WTC11 (cell line): Measurements from ENCODE around the gene GLB1L2.

Experiments used
- CBFB ChIP-seq: sonication (generic); formaldehyde crosslinking; IDR thresholded peaks from 2 replicates; pipeline ENCODE4 v1.8.1; 2022; ENCODE audit warnings: mild to moderate bottlenecking, low read depth, missing genetic modification reagents
- CREB1 ChIP-seq: sonication (generic); formaldehyde crosslinking; IDR thresholded peaks from 2 replicates; pipeline ENCODE4 v1.8.0; 2023; ENCODE audit warnings: mild to moderate bottlenecking, missing genetic modification reagents
- CTCF ChIP-seq: fragments of 200-600 bp; IDR thresholded peaks from 2 replicates; pipeline ENCODE4 v1.8.0; 2022; ENCODE audit warnings: antibody characterized with exemption
- ESRRA ChIP-seq: sonication (generic); formaldehyde crosslinking; IDR thresholded peaks from 2 replicates; pipeline ENCODE4 v1.8.1; 2022; ENCODE audit warnings: mild to moderate bottlenecking, missing genetic modification reagents, borderline replicate concordance
- FOXJ3 ChIP-seq: sonication (generic); formaldehyde crosslinking; IDR thresholded peaks from 2 replicates; pipeline ENCODE4 v1.9.0; 2021; ENCODE audit warnings: missing genetic modification reagents, mild to moderate bottlenecking, borderline replicate concordance
- FOXP4 ChIP-seq: sonication (generic); formaldehyde crosslinking; IDR thresholded peaks from 2 replicates; pipeline ENCODE4 v1.8.0; 2022; ENCODE audit warnings: mild to moderate bottlenecking, missing genetic modification reagents
- NR2C2 ChIP-seq: sonication (generic); formaldehyde crosslinking; IDR thresholded peaks from 2 replicates; pipeline ENCODE4 v1.8.0; 2022; ENCODE audit warnings: mild to moderate bottlenecking, missing genetic modification reagents
- PRRX2 ChIP-seq: fragments of 250-450 bp; sonication (Bioruptor Pico); IDR thresholded peaks from 2 replicates; pipeline ENCODE4 v1.8.0; 2021; ENCODE audit warnings: mild to moderate bottlenecking
- SMAD3 ChIP-seq: sonication (generic); formaldehyde crosslinking; IDR thresholded peaks from 2 replicates; pipeline ENCODE4 v1.8.0; 2022; ENCODE audit warnings: missing genetic modification reagents, mild to moderate bottlenecking, borderline replicate concordance
- USF2 ChIP-seq: sonication (generic); formaldehyde crosslinking; IDR thresholded peaks from 2 replicates; pipeline ENCODE4 v1.8.1; 2023; ENCODE audit warnings: mild to moderate bottlenecking, missing genetic modification reagents, moderate library complexity
- ZNF317 ChIP-seq: sonication (generic); formaldehyde crosslinking; IDR thresholded peaks from 2 replicates; pipeline ENCODE4 v1.8.1; 2023; ENCODE audit warnings: low read depth, mild to moderate bottlenecking, moderate library complexity, missing genetic modification reagents, borderline replicate concordance
- ZNF423 ChIP-seq: fragments of 250-450 bp; sonication (Bioruptor Pico); IDR thresholded peaks from 2 replicates; pipeline ENCODE4 v2.1.2; 2022; ENCODE audit warnings: mild to moderate bottlenecking, moderate library complexity
- ZNF425 ChIP-seq: fragments of 250-450 bp; sonication (Bioruptor Pico); conservative IDR thresholded peaks from 2 replicates; pipeline ENCODE4 v1.9.0; 2021; ENCODE audit warnings: mild to moderate bottlenecking

- TF ChIP-seq CTCF: no peak
- TF ChIP-seq ESRRA (CRISPR knock-in tag): no peak
- no peak for TF ChIP-seq NR2C2 (CRISPR knock-in tag)
- no peak for TF ChIP-seq ZNF423 (CRISPR knock-in tag)
- TF ChIP-seq FOXJ3 (CRISPR knock-in tag): no peak
- TF ChIP-seq FOXP4: no peak
- no peak for TF ChIP-seq CREB1 (CRISPR knock-in tag)
- TF ChIP-seq ZNF317 (CRISPR knock-in tag): no peak
- no peak for TF ChIP-seq ZNF425 (CRISPR knock-in tag)
- no peak for TF ChIP-seq PRRX2 (CRISPR knock-in tag)
- no peak for TF ChIP-seq USF2
- no peak for TF ChIP-seq CBFB
- no peak for TF ChIP-seq SMAD3 (CRISPR knock-in tag)
These were observed 41.1 kb upstream of the GLB1L2 start for GRCh38 chr11:134290646-134291045.
